MM.1S (cell line): ENCODE results near the gene SEPTIN1.

Experiments used
- CTCF ChIP-seq: fragments of 300-600 bp; sonication (generic); IDR thresholded peaks from 2 replicates; pipeline ENCODE4 v1.5.1; 2016; ENCODE audit warnings: antibody characterized with exemption, low read length, mixed read lengths
- EZH2 ChIP-seq: fragments of 300-600 bp; sonication (generic); optimal IDR thresholded peaks from 2 replicates; pipeline ENCODE3; 2017; ENCODE audit warnings: low read depth, mild to moderate bottlenecking, antibody characterized with exemption, low read length, mixed read lengths
- EZH2phosphoT487 ChIP-seq: fragments of 300-600 bp; sonication (generic); IDR thresholded peaks from 2 replicates; pipeline ENCODE4 v1.6.1; 2018; ENCODE audit warnings: antibody characterized with exemption, low read length

- TF ChIP-seq CTCF (no peak), EZH2 (no peak), EZH2phosphoT487 (no peak)
Observed at GRCh38 chr16:30355954-30356308, 26.4 kb downstream of the SEPTIN1 start.
